IMR-90 (cell line): ENCODE results near the gene DLG3.

Experiments
- BHLHE40 ChIP-seq: fragments of 150-350 bp; IDR thresholded peaks from 2 replicates; pipeline ENCODE4 v1.6.1; 2016; ENCODE audit warnings: mild to moderate bottlenecking, low read depth, low read length
- CHD1 ChIP-seq: IDR thresholded peaks from 2 replicates; pipeline ENCODE4 v1.6.1; 2012; ENCODE audit warnings: low read depth, low read length, improper control_type of control experiment
- CTCF ChIP-seq: conservative IDR thresholded peaks from 2 replicates; pipeline ENCODE4 v1.5.1; 2012; ENCODE audit warnings: mild to moderate bottlenecking, low read depth, low read length, improper control_type of control experiment
- FOS ChIP-seq: fragments of 150-350 bp; IDR thresholded peaks from 2 replicates; pipeline ENCODE4 v1.6.1; 2016; ENCODE audit warnings: low read depth, low read length
- MXI1 ChIP-seq: IDR thresholded peaks from 2 replicates; pipeline ENCODE4 v1.6.1; 2012; ENCODE audit warnings: low read depth, mild to moderate bottlenecking, low read length, moderate library complexity, borderline replicate concordance
- POLR2A ChIP-seq: IDR thresholded peaks from 2 replicates; pipeline ENCODE4 v1.6.1; 2012; ENCODE audit warnings: mild to moderate bottlenecking, low read depth, low read length
- RAD21 ChIP-seq: IDR thresholded peaks from 2 replicates; pipeline ENCODE4 v1.6.1; 2012; ENCODE audit warnings: low read length, improper control_type of control experiment
- RCOR1 ChIP-seq: IDR thresholded peaks from 2 replicates; pipeline ENCODE4 v1.6.1; 2012; ENCODE audit warnings: mild to moderate bottlenecking, low read length, improper control_type of control experiment; ENCODE audit not compliant: insufficient replicate concordance
- RFX5 ChIP-seq: IDR thresholded peaks from 2 replicates; pipeline ENCODE4 v1.8.0; 2012; ENCODE audit warnings: low read depth, mild to moderate bottlenecking, low read length, moderate library complexity
- TF ChIP-seq, protein P1 (sequence below): fragments of 150-350 bp; IDR thresholded peaks from 2 replicates; pipeline ENCODE4 v1.6.1; 2017; ENCODE audit warnings: mild to moderate bottlenecking, antibody characterized with exemption, low read length, low read depth
- TF ChIP-seq, protein P2 (sequence below): fragments of 150-350 bp; IDR thresholded peaks from 2 replicates; pipeline ENCODE4 v1.6.1; 2016; ENCODE audit warnings: low read depth, mild to moderate bottlenecking, low read length, moderate library complexity, borderline replicate concordance

DNA sequence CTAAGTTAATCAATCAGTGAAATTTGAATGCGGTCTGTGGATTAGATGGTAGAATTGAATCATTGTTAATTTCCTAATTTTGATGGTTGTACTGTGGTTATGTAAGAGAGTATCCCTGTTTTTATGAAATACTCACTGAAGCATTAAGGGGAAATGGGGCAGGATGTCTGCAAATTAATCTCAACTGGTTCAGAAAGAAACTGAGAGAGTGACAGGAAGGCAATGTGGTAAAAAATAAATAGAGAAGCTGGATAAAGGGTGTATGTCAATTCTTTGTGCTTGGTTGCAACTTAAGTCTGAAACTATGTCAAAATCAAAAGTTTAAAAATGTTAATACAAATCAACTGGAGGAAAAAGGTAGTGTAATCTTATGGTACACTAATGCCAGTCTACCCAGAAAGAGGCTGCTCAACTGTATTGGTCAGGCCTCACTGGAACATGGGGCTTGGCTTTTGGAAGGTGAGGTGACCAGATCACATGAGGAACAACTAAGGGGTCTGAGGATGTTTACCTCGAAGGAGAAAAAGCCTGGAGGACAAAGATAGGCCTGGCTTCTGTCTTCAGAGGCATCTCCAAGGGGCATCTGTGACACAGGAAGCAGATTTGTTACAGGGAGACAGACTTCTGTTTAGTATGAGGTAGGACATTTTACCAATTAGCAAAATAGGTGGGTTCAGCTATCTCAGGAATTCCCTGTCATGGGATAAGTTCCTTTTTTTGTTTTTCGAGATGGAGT lies 83.1 kb downstream of the DLG3 start:
- TF ChIP-seq CTCF (no peak), FOS (no peak), RAD21 (no peak), POLR2A (no peak), MXI1 (no peak), BHLHE40 (no peak), CHD1 (no peak), RCOR1 (no peak), RFX5 (no peak)
- TF ChIP-seq, protein P1, sequence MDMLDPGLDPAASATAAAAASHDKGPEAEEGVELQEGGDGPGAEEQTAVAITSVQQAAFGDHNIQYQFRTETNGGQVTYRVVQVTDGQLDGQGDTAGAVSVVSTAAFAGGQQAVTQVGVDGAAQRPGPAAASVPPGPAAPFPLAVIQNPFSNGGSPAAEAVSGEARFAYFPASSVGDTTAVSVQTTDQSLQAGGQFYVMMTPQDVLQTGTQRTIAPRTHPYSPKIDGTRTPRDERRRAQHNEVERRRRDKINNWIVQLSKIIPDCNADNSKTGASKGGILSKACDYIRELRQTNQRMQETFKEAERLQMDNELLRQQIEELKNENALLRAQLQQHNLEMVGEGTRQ: no peak
- TF ChIP-seq, protein P2, sequence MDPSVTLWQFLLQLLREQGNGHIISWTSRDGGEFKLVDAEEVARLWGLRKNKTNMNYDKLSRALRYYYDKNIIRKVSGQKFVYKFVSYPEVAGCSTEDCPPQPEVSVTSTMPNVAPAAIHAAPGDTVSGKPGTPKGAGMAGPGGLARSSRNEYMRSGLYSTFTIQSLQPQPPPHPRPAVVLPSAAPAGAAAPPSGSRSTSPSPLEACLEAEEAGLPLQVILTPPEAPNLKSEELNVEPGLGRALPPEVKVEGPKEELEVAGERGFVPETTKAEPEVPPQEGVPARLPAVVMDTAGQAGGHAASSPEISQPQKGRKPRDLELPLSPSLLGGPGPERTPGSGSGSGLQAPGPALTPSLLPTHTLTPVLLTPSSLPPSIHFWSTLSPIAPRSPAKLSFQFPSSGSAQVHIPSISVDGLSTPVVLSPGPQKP: no peak
